ENCODE data around the gene NFKBIA. TPM values are rescaled to one million over a fixed set of nuclear protein-coding genes. Genes with fewer than 3 reads are reported as not detected.
A peak's percentile ranks its signal among the peaks of the same experiment; 100 is the strongest.

Gene NFKBIA
- 100 to 1,000 TPM in 2 of 4 donors, 10 to 100 TPM in 2; 48.7 to 144 (median 96.4) TPM for total RNA-seq
- polyA plus RNA-seq: 100 to 1,000 TPM in 1 of 3 donors, 10 to 100 TPM in 2; 84.1 to 151 (median 94.0) TPM
- long read RNA-seq, donor 1, transcript NFKBIA-201 (6 exons, 1,558 nt): major isoform, 5 of 7 reads
- long read RNA-seq, donor 1, partial matches to known transcripts: 0 of 7 reads
- long read RNA-seq, donor 1, other reads (novel, unspliced or antisense): 1 of 7 reads
- long read RNA-seq, donor 2, transcript NFKBIA-209 (5 exons, 1,537 nt): minor isoform, 18 of 89 reads
- long read RNA-seq, donor 2, transcript NFKBIA-201 (6 exons, 1,558 nt): major isoform, 51 of 89 reads
- long read RNA-seq, donor 2, partial matches to known transcripts: 15 of 89 reads
- long read RNA-seq, donor 2, other reads (novel, unspliced or antisense): 4 of 89 reads

GRCh38 chr14:35404449-35405303, at the start of gene NFKBIA:
Gene NFKBIA, minus strand, starts transcription at chr14:35404749. Its CDS starts 105 bp downstream, at chr14:35404644.
- WGBS, 3 donors: 0 to 1% (median 0%) methylated on average over 66 to 69 of the region's 69 CpGs
- Histone ChIP-seq H3K4me1 (peaks cover 36% of the 10 kb centered on the region), H3K4me3 (peak within 1 kb of the TSS; percentile 98), H3K27me3 (ENCODE audit: insufficient read depth in 3 of 3, low read length in 2 of 3) (no peaks in the 10 kb centered on the region), H3K9me3 (no peaks in the 10 kb centered on the region), H3K36me3 (ENCODE audit: insufficient read depth in 1 of 2, low read depth in 1 of 2) (peaks cover 3 to 41% of the 10 kb centered on the region in 2 donors), H3K27ac (peak within 1 kb of the TSS; percentile 100)
- TF ChIP-seq, protein P1, sequence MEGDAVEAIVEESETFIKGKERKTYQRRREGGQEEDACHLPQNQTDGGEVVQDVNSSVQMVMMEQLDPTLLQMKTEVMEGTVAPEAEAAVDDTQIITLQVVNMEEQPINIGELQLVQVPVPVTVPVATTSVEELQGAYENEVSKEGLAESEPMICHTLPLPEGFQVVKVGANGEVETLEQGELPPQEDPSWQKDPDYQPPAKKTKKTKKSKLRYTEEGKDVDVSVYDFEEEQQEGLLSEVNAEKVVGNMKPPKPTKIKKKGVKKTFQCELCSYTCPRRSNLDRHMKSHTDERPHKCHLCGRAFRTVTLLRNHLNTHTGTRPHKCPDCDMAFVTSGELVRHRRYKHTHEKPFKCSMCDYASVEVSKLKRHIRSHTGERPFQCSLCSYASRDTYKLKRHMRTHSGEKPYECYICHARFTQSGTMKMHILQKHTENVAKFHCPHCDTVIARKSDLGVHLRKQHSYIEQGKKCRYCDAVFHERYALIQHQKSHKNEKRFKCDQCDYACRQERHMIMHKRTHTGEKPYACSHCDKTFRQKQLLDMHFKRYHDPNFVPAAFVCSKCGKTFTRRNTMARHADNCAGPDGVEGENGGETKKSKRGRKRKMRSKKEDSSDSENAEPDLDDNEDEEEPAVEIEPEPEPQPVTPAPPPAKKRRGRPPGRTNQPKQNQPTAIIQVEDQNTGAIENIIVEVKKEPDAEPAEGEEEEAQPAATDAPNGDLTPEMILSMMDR (IDR thresholded peaks at IDR 0.05): peak; percentile 26
- DNase-seq (peak; percentile 92 to 97), ATAC-seq (peak; percentile 61 to 76 (median 62))
- intact Hi-C loops (cut with DNase I): loop anchor here (1.0 to 5.0 kb wide), 4 partner anchors 62 to 177 kb away; partner anchors contain the start of gene PSMA6 (in 2 of the 2)

GRCh38 chr14:35446450-35446849, 41.9 kb upstream of the NFKBIA start:
- no peaks in the 10 kb centered on the region for H3K36me3 ChIP-seq (ENCODE audit: insufficient read depth in 1 of 2, low read depth in 1 of 2)
- intact Hi-C loops (cut with DNase I): no loop called here
- H3K4me1 ChIP-seq: no peaks in the 10 kb centered on the region
- no peaks in the 10 kb centered on the region for H3K9me3 ChIP-seq
- H3K27ac ChIP-seq: no peak overlapping the region
- TF ChIP-seq, protein P1 (IDR thresholded peaks at IDR 0.05): no peak
- DNase-seq (no peak), ATAC-seq (no peak)
- no peak overlapping the region for H3K4me3 ChIP-seq
- 74 to 90% (median 80%) methylated on average over 1 of the region's 1 CpG for WGBS, 3 donors
- H3K27me3 ChIP-seq (ENCODE audit: insufficient read depth in 3 of 3, low read length in 2 of 3): no peaks in the 10 kb centered on the region

DNA sequence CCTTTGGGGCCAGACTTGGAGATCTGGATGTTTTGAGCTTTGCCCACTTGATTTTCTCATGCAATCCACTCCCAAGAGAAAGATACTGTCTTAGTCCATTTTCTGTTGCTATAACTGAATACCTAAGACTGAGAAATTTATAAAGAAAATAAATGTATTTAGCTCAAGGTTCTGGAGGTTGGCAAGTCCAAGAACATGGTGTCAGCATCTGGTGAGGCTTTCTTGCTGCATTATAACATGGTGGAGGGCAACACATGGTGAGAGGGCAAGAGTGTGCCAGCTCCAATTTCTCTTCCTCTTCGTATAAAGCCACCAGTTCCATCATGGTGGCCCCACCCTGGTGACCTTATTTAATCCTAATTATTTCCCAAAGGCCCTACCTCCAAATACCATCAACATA, 39.6 kb upstream of the NFKBIA start:
- no peak for ATAC-seq
- no peak overlapping the region for H3K27ac ChIP-seq
- DNase-seq: no peak
- WGBS, 3 donors: 47 to 65% (median 48%) methylated on average over 1 of the region's 1 CpG
- no peaks in the 10 kb centered on the region for H3K4me1 ChIP-seq
- no peaks in the 10 kb centered on the region for H3K9me3 ChIP-seq
- no peak overlapping the region for H3K4me3 ChIP-seq
- H3K27me3 ChIP-seq (ENCODE audit: insufficient read depth in 3 of 3, low read length in 2 of 3): no peaks in the 10 kb centered on the region
- TF ChIP-seq, protein P1 (IDR thresholded peaks at IDR 0.05): no peak
- intact Hi-C loops (cut with DNase I): no loop called here
- H3K36me3 ChIP-seq (ENCODE audit: insufficient read depth in 1 of 2, low read depth in 1 of 2): no peaks in the 10 kb centered on the region

GRCh38 chr14:35441160-35441559, 36.6 kb upstream of the NFKBIA start:
- no peak for ATAC-seq
- intact Hi-C loops (cut with DNase I): no loop called here
- WGBS, 3 donors: 88 to 93% (median 90%) methylated on average over 4 of the region's 4 CpGs
- TF ChIP-seq, protein P1 (IDR thresholded peaks at IDR 0.05): no peak
- Histone ChIP-seq H3K27ac (no peak overlapping the region), H3K27me3 (ENCODE audit: insufficient read depth in 3 of 3, low read length in 2 of 3) (no peaks in the 10 kb centered on the region), H3K9me3 (no peaks in the 10 kb centered on the region), H3K36me3 (ENCODE audit: insufficient read depth in 1 of 2, low read depth in 1 of 2) (no peaks in the 10 kb centered on the region), H3K4me3 (no peak overlapping the region), H3K4me1 (no peaks in the 10 kb centered on the region)
- no peak for DNase-seq
